Measurements from ENCODE around the gene CCL2.

- TF ChIP-seq, protein P1, sequence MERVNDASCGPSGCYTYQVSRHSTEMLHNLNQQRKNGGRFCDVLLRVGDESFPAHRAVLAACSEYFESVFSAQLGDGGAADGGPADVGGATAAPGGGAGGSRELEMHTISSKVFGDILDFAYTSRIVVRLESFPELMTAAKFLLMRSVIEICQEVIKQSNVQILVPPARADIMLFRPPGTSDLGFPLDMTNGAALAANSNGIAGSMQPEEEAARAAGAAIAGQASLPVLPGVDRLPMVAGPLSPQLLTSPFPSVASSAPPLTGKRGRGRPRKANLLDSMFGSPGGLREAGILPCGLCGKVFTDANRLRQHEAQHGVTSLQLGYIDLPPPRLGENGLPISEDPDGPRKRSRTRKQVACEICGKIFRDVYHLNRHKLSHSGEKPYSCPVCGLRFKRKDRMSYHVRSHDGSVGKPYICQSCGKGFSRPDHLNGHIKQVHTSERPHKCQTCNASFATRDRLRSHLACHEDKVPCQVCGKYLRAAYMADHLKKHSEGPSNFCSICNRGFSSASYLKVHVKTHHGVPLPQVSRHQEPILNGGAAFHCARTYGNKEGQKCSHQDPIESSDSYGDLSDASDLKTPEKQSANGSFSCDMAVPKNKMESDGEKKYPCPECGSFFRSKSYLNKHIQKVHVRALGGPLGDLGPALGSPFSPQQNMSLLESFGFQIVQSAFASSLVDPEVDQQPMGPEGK (CRISPR knock-in tag; IDR thresholded peaks at IDR 0.05; ENCODE audit: borderline replicate concordance), result no peak
- TF ChIP-seq SNAI2 (CRISPR knock-in tag; IDR thresholded peaks at IDR 0.05), result no peak
- no peak for TF ChIP-seq GLIS3 (CRISPR knock-in tag; IDR thresholded peaks at IDR 0.05)
- no peak for TF ChIP-seq ARNTL (CRISPR knock-in tag; IDR thresholded peaks at IDR 0.05; ENCODE audit: borderline replicate concordance, low read depth)
- TF ChIP-seq, protein P2, sequence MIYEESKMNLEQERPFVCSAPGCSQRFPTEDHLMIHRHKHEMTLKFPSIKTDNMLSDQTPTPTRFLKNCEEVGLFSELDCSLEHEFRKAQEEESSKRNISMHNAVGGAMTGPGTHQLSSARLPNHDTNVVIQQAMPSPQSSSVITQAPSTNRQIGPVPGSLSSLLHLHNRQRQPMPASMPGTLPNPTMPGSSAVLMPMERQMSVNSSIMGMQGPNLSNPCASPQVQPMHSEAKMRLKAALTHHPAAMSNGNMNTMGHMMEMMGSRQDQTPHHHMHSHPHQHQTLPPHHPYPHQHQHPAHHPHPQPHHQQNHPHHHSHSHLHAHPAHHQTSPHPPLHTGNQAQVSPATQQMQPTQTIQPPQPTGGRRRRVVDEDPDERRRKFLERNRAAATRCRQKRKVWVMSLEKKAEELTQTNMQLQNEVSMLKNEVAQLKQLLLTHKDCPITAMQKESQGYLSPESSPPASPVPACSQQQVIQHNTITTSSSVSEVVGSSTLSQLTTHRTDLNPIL (CRISPR knock-in tag; IDR thresholded peaks at IDR 0.05; ENCODE audit: low read depth), result no peak
- TF ChIP-seq ZFP3 (CRISPR knock-in tag; IDR thresholded peaks at IDR 0.05), result no peak
- no peak for TF ChIP-seq ZFP30 (CRISPR knock-in tag; IDR thresholded peaks at IDR 0.05)
Observed at GRCh38 chr17:34246446-34246845, 8.6 kb upstream of the CCL2 start.

Measured in SK-N-SH treated with all-trans-retinoic acid at 6 μM for 48 hours (cell line).